Right lung (tissue), 5 donors: ENCODE results near the gene CPXM1. TPM values are rescaled to one million over a fixed set of nuclear protein-coding genes. Genes with fewer than 3 reads are reported as not detected.
"Not testable (repeated sequence)": the region's sequence is repeated elsewhere in the genome, so short reads cannot be mapped to it uniquely, and the experiment has no call there.

Experiments used
- DNase-seq, 2 donors: peaks; one replicate each; pipeline ENCODE4 v3.0.0-alpha.2; 2013
- polyA plus RNA-seq, 5 donors: library from polyadenylated mRNA; unstranded; fragments of 120-200 nt; gene quantifications; one replicate each; pipeline versions ENCODE4 v1.2.1 to v1.2.3, GENCODE V29; 2013; ENCODE audit warnings: inconsistent platforms in 1 of 5, low replicate concordance in 1 of 5; ENCODE audit not compliant: insufficient read length in 5 of 5, insufficient read depth in 1 of 5

Gene CPXM1
- polyA plus RNA-seq, 5 donors = 69.4 to 86.4 (median 74.6) TPM

- no peak for DNase-seq
Measured at GRCh38 chr20:2826655-2827054, 26.2 kb upstream of the CPXM1 start.

DNA sequence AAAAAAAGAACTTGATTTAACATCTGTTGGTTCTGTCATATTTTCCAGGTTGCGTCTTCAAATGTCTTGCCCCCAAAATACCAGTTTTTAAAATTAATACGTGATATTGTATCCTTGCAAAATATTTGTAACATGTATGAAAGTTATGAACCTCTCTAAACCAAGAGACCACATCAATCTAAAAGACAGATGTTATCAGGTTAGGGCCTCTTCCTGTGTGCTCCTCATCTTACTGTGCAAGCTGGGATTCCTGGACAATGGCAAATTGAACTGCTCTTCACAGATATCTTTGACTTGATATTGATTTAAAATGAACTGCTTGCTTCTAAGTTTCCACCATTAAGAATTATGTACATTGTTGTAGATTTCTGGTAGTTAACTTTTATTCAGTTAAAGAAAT lies 25.3 kb upstream of the CPXM1 start:
- no peak for DNase-seq

GRCh38 chr20:2822073-2822472 lies 21.6 kb upstream of the CPXM1 start:
- no peak for DNase-seq

DNA sequence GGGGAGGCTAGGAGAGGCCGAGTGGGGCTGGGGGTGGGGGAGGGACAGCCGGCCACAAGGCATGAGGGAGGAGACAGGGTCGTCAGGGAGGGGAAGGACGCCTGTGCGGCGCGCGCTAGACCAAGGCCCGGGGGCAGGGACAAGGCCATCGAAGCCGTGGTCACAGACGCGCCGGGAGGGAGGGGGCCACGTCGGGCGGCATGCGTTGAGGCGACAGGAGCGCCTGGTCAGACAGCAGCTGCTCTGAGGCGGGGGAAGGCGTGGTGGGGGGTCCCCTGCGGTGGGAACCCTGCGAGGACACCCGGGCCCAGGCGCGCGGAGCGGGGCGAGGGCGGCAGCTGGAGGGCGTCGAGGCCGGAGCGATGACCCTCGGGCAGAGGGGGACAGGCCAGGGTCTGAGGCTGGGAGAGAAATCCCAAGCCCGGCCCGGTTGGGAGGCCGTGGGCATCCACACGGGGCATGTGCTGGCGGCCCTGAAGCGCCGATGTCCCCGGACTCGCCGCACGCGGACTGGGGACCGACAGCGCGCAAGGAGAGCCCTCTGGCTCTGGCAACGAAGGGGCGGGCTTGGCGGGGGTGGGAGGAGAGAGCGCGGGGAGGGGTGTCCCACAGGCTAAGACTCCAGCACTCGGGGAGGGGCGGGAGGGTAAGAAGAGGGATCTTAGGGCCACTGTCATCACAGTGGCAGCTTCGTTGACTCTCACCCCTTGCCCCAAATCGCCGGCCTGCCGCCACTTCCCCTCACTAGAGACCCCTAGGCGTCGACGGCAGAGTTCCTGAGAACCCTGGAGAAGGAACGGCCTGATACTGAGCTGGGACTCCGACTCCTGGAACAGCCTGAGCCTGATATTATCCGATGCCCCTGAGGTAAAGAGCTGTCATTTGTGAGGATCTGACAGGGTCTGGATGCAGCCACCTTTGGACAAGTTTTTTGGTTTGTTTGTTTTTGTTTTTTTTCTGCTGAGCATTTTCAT lies 20.8 kb upstream of the CPXM1 start:
- no peak for DNase-seq

- no peak for DNase-seq
Measured at GRCh38 chr20:2820084-2820895, 19.9 kb upstream of the CPXM1 start.

DNA sequence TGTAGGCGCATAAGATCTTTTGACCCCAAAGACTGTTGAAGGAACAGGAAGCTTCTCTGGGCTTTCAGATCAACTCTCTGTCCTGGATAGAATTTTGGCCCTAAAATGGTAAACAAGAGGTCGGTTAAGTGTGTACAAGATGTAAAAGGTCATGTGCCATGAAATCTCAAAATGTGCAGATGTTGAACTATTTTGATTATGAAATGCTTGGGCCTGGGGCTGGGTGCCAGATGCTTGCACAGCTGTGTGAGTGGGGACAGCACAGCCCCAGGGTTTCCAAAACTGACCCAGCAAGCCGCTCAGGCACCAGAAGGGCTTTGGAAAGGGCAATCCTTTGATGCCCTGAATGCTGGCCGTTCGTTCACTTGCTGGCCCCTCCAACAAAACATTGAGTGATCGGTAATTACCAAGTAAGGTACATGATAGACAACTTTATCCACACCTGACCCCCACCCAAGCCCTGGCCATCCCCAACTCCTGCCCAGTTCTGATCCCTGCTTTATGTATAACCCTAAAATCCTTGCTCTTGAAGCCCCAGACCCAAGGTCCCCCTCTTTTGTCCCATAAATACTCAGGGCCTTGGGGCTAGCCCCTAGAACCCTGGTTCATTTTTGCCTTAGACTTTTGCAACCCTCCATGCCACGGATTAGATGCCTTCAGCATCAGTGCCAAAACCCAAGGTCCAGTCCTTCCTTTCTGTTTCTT lies 17.6 kb upstream of the CPXM1 start:
- no peak for DNase-seq

DNA sequence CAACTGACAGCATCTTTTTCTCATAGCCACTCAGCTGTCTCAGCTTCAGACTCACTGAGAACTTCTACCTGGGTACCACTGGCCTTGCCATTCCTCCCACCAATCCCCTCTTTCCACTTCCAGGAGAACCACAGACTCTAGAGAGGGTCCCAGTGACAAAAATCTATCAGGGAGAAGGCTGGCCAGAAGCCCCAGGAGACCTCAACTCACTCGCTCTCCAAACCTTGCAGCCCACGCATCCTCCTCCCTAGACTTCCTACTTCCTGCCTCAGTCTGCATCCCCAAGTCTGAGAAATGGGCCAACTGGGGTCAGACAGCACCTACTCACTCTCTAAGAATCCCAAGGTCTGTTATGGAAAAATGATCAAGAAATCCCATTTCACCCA lies 16.9 kb upstream of the CPXM1 start:
- DNase-seq = no peak

GRCh38 chr20:2816583-2817340 lies 16.3 kb upstream of the CPXM1 start:
- no peak for DNase-seq

DNA sequence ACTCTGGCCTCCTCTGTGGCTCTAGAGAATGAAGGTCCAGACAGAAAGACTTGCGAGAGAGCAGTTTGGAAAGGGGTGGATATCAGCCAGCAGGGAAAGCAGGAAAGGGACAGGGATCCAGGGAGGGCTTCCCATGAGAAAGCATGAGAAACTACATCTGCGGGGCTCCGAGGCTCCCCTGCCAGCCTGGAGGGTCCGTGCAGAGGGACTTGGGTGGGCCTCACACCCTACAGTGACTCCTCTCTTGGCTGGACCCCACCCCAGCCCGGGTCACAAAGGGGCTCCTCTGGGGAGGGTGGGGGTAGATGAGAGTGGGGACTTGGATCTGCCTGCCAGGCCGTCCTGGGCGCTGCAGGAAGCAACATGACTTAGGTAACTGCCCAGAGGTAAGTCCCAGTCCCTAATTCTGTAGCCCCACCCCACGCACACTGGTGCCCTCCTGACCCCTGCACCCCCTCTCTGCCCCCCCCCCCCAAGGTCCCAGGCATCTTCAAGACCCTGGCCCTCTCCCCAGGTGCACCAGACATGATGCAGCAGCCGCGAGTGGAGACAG lies 15.7 kb upstream of the CPXM1 start, which contains the start of gene TMEM239:
TSS of gene TMEM239 (plus strand) at position 335 of the 553 bp plus-strand sequence. CDS start at position 526, 191 bp downstream.
- DNase-seq = no peak

DNA sequence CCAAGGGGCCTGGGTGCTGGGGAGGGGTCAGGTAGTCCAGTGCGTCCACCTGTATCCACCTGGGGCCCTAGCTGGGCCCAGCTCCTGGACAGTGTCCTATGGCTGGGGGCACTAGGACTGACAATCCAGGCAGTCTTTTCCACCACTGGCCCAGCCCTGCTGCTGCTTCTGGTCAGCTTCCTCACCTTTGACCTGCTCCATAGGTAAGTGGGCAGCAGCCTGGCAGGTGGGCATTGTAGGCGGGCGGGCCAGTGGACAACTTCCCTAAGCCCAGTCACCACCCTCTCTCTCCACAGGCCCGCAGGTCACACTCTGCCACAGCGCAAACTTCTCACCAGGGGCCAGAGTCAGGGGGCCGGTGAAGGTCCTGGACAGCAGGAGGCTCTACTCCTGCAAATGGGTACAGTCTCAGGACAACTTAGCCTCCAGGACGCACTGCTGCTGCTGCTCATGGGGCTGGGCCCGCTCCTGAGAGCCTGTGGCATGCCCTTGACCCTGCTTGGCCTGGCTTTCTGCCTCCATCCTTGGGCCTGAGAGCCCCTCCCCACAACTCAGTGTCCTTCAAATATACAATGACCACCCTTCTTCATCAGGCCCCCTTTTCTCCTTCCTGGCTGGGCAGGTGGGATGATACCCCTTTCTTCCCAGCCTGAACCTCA lies 14.9 kb upstream of the CPXM1 start:
- DNase-seq = no peak

DNA sequence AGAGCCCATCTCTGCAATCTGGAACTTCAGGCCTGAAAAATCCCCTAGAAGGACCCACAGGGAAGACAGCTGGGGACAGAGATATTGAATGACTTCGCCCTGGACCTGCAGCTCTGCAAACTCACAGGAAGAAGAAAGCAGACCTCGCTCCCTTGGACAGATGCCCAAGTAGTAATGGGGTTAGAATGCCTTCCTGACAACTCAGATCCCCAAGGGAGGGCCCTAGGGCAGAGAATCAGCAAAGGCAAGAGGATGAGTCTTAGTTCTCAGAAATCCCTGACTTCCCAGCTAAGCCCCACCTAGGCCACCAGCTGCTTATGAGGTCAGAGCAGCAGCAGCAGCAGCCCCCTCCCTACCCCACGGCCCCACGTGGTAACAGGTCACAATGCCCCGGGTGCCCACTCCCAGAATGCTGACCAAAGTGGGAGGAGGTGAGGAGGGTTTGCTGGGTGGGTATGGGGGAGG lies 14.2 kb upstream of the CPXM1 start, which contains the start of gene C20orf141:
TSS of gene C20orf141 (plus strand) at position 401 of the 465 bp plus-strand sequence. CDS start 198 bp downstream, outside the sequence.
- DNase-seq = no peak

DNA sequence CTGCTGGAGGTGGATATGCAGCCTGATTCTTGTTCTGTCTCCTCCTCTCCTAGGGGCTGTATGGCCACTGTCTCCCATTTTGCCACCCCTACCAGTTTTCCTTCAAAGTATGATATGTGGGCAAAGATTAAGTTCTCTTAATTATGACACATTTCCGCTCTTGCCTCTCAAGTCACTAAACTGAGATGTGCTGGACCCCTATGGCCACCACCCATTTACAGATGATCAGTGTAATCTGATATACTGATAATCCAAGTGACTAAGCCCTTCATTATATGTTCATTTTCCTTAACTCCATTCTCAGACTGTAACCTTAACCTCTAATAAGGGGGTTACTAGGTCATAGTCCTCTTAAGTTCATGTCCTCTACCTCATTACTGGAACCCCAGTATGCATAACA lies 13.6 kb upstream of the CPXM1 start:
- DNase-seq = no peak

- DNase-seq = no peak
Measured at GRCh38 chr20:2812189-2812588, 11.8 kb upstream of the CPXM1 start.

GRCh38 chr20:2809690-2810089 lies 9.3 kb upstream of the CPXM1 start:
- no peak for DNase-seq

DNA sequence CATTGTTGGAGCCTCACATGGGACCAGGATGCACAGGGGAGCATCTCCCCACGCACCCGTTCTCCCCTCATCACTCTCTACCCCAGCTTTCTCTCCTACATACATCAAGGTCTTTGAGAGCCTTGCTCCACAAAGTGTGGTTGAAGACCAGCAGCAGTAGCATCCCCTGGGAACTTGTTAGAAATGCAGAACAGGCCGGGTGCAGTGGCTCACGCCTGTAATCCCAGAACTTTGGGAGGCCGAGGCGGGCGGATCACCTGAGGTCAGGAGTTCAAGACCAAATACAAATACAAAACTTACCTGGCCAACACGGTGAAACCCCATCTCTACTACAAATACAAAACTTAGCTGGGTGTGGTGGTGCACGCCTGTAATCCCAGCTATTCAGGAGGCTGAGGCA lies 7.5 kb upstream of the CPXM1 start:
- DNase-seq = not testable (repeated sequence)

GRCh38 chr20:2807019-2807418 lies 6.6 kb upstream of the CPXM1 start:
- no peak for DNase-seq

DNA sequence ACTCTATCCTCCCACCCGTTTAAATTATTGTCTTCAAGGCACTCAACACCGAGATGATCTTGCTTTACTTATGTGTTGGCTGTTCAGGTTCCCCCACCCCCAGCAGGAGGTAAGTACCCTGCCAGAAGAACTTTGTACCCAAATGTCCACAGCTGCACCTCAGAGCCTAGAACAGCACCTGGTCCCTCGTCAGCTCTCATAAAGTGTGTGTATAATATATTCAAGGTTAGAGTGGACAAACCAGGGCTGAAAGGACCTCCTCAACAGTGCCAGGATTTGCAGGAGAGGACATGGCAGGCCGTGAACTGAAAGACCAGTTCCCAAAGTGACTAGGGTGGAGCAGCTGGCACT lies 5.9 kb upstream of the CPXM1 start:
- no peak for DNase-seq

- DNase-seq = no peak
Measured at GRCh38 chr20:2805689-2806350, 5.4 kb upstream of the CPXM1 start.

GRCh38 chr20:2804852-2805688 lies 4.6 kb upstream of the CPXM1 start:
- DNase-seq = no peak
